ENCODE data around the gene MUC4. TPM values are rescaled to one million over a fixed set of nuclear protein-coding genes. Genes with fewer than 3 reads are reported as not detected.

MUC4 gene
- total RNA-seq, 1 experiment from 2014 or later, result 63.7 TPM

DNA sequence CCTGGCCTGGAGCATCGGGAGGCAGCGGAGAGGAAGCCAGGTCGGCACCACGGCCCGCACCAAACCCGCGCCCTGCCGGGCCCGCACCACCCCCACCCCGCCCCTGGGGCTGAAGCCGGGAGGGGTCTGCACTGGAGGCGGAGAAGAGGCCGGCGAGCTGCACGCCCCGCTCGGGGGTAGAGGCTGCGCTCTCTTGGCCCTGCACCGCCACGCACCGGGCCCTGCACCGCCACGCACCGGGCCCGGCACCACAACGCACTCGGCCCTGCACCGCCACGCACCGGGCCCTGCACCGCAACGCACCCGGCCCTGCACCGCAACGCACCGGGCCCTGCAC lies 49.5 kb downstream of the MUC4 start:
- POLR2A ChIA-PET (ENCODE audit: unreplicated experiment), result no interaction called here
- no peaks in the 10 kb centered on the region for H3F3A ChIP-seq (ENCODE audit: insufficient read depth, low read depth)
- BruUV-seq (replicated peaks), result no TSS peak

GRCh38 chr3:195761567-195762248 lies 50.0 kb downstream of the MUC4 start:
- Histone ChIP-seq H3K4me1 (replicated peaks; ENCODE audit: insufficient read depth) (no peaks in the 10 kb centered on the region), H2AFZ (no peak overlapping the region), H3K79me2 (ENCODE audit: low read depth) (no peaks in the 10 kb centered on the region), H3K9me2 (ENCODE audit: insufficient read depth) (no peaks in the 10 kb centered on the region), H3F3A (ENCODE audit: insufficient read depth, low read depth) (no peaks in the 10 kb centered on the region), H3K27ac (no peak overlapping the region), H4K20me1 (ENCODE audit: insufficient read depth) (no peaks in the 10 kb centered on the region), H3K4me2 (no peak overlapping the region), H3K27me3 (ENCODE audit: insufficient read depth, low read depth) (no peaks in the 10 kb centered on the region), H3K9me3 (ENCODE audit: insufficient read depth, low read depth) (no peaks in the 10 kb centered on the region), H3K4me3 (no peak overlapping the region), H3K36me3 (ENCODE audit: low read depth) (no peaks in the 10 kb centered on the region)
- CTCF ChIA-PET, result no interaction called here
- no peak for DNase-seq
- POLR2A ChIA-PET (ENCODE audit: unreplicated experiment), result no interaction called here
- intact Hi-C loops (cut with micrococcal nuclease; ENCODE audit: unreplicated experiment), result no loop called here
- BruUV-seq (replicated peaks), result no TSS peak
- TF ChIP-seq CTCF (conservative IDR thresholded peaks at IDR 0.05), result no peak
- TF ChIP-seq EZH2 (IDR thresholded peaks at IDR 0.05; ENCODE audit: low read depth), result no peak

More for the DNA sequence above, 49.5 kb downstream of the MUC4 start:
- no peaks in the 10 kb centered on the region for H3K9me2 ChIP-seq (ENCODE audit: insufficient read depth)
- TF ChIP-seq CTCF (conservative IDR thresholded peaks at IDR 0.05), result no peak
- no peak for TF ChIP-seq EZH2 (IDR thresholded peaks at IDR 0.05; ENCODE audit: low read depth)
- no peaks in the 10 kb centered on the region for H3K4me1 ChIP-seq (replicated peaks; ENCODE audit: insufficient read depth)
- H3K36me3 ChIP-seq (ENCODE audit: low read depth), result no peaks in the 10 kb centered on the region
- CTCF ChIA-PET, result no interaction called here
- H4K20me1 ChIP-seq (ENCODE audit: insufficient read depth), result no peaks in the 10 kb centered on the region
- no peaks in the 10 kb centered on the region for H3K79me2 ChIP-seq (ENCODE audit: low read depth)
- intact Hi-C loops (cut with micrococcal nuclease; ENCODE audit: unreplicated experiment), result no loop called here
- no peak for DNase-seq
- no peak overlapping the region for H3K27ac ChIP-seq
- H3K4me2 ChIP-seq, result no peak overlapping the region
- no peaks in the 10 kb centered on the region for H3K27me3 ChIP-seq (ENCODE audit: insufficient read depth, low read depth)
- H2AFZ ChIP-seq, result no peak overlapping the region
- H3K9me3 ChIP-seq (ENCODE audit: insufficient read depth, low read depth), result no peaks in the 10 kb centered on the region
- no peak overlapping the region for H3K4me3 ChIP-seq

DNA sequence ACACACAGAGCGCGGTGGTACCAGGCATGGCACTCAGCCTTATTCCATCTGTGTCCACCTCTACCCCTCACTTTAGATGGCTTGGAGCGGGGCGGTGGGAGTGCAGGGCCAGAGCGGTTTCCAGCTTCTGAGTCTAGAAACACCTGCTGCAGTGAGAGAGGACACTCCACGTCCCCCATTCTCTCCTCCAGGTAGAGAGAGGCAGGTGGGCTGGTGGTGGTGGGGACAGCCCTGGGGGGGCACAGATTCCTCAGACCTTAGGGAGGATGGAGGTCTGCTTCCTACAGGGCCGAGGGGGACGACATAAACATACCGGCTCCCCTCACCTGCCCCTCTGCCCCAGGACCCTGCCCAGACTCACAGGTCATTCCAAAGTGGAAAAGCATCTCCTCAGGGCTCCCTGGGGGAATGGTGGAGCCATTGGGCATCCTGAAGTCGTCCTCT lies 50.6 kb downstream of the MUC4 start:
- CTCF ChIA-PET, result no interaction called here
- no peaks in the 10 kb centered on the region for H3K9me2 ChIP-seq (ENCODE audit: insufficient read depth)
- DNase-seq, result no peak
- H3K4me3 ChIP-seq, result no peak overlapping the region
- H3K27me3 ChIP-seq (ENCODE audit: insufficient read depth, low read depth), result no peaks in the 10 kb centered on the region
- H4K20me1 ChIP-seq (ENCODE audit: insufficient read depth), result no peaks in the 10 kb centered on the region
- no peaks in the 10 kb centered on the region for H3K36me3 ChIP-seq (ENCODE audit: low read depth)
- POLR2A ChIA-PET (ENCODE audit: unreplicated experiment), result no interaction called here
- BruUV-seq (replicated peaks), result no TSS peak
- H3K9me3 ChIP-seq (ENCODE audit: insufficient read depth, low read depth), result no peaks in the 10 kb centered on the region
- TF ChIP-seq CTCF (conservative IDR thresholded peaks at IDR 0.05), result no peak
- TF ChIP-seq EZH2 (IDR thresholded peaks at IDR 0.05; ENCODE audit: low read depth), result no peak
- H3K79me2 ChIP-seq (ENCODE audit: low read depth), result no peaks in the 10 kb centered on the region
- H3K4me1 ChIP-seq (replicated peaks; ENCODE audit: insufficient read depth), result no peaks in the 10 kb centered on the region
- no peak overlapping the region for H3K4me2 ChIP-seq
- no peak overlapping the region for H2AFZ ChIP-seq
- H3K27ac ChIP-seq, result no peak overlapping the region
- H3F3A ChIP-seq (ENCODE audit: insufficient read depth, low read depth), result no peaks in the 10 kb centered on the region
- intact Hi-C loops (cut with micrococcal nuclease; ENCODE audit: unreplicated experiment), result no loop called here

Data from PC-9 (cell line).